Activated CD8-positive, alpha-beta memory T cell treated with anti-CD3 and anti-CD28 coated beads for 1 hour (primary cell): ENCODE data around the gene ABLIM2.
"Not testable (repeated sequence)": the region's sequence is repeated elsewhere in the genome, so short reads cannot be mapped to it uniquely, and the experiment has no call there.

ENCODE experiments used
- DNase-seq, 2 donors: peaks; one replicate each; pipeline ENCODE4 v3.0.0-alpha.2; 2020; ENCODE audit warnings: low read depth in 1 of 2; ENCODE audit errors: extremely low read depth in 1 of 2

ABLIM2 gene

GRCh38 chr4:8143392-8144140 lies 15.0 kb downstream of the ABLIM2 start:
- no peak for DNase-seq

- DNase-seq: no peak
Measured at GRCh38 chr4:8142556-8142955, 16.1 kb downstream of the ABLIM2 start.

- DNase-seq: no peak
Measured at GRCh38 chr4:8141935-8142334, 16.7 kb downstream of the ABLIM2 start.

- DNase-seq: no peak
Measured at GRCh38 chr4:8140915-8141314, 17.7 kb downstream of the ABLIM2 start.

GRCh38 chr4:8139726-8140125 lies 18.9 kb downstream of the ABLIM2 start:
- DNase-seq: not testable (repeated sequence)

GRCh38 chr4:8136972-8137710 lies 21.5 kb downstream of the ABLIM2 start:
- DNase-seq: no peak

GRCh38 chr4:8136529-8136928 lies 22.1 kb downstream of the ABLIM2 start:
- DNase-seq: no peak

- DNase-seq: no peak
Measured at GRCh38 chr4:8135666-8136065, 22.9 kb downstream of the ABLIM2 start.

GRCh38 chr4:8133897-8134563 lies 24.6 kb downstream of the ABLIM2 start:
- no peak for DNase-seq

GRCh38 chr4:8132947-8133705 lies 25.5 kb downstream of the ABLIM2 start:
- DNase-seq: no peak

- DNase-seq: no peak
Measured at GRCh38 chr4:8132400-8132799, 26.2 kb downstream of the ABLIM2 start.

GRCh38 chr4:8131826-8132225 lies 26.8 kb downstream of the ABLIM2 start:
- DNase-seq: no peak

GRCh38 chr4:8131210-8131609 lies 27.4 kb downstream of the ABLIM2 start:
- DNase-seq: no peak

GRCh38 chr4:8130346-8131066 lies 28.1 kb downstream of the ABLIM2 start:
- DNase-seq: no peak

- DNase-seq: no peak
Measured at GRCh38 chr4:8129785-8130184, 28.8 kb downstream of the ABLIM2 start.

- no peak for DNase-seq
Measured at GRCh38 chr4:8129136-8129535, 29.5 kb downstream of the ABLIM2 start.

GRCh38 chr4:8128100-8128856 lies 30.3 kb downstream of the ABLIM2 start:
- DNase-seq: no peak

- no peak for DNase-seq
Measured at GRCh38 chr4:8127051-8127826, 31.4 kb downstream of the ABLIM2 start.

- no peak for DNase-seq
Measured at GRCh38 chr4:8126523-8126922, 32.1 kb downstream of the ABLIM2 start.
